GM18520 (cell line): ENCODE data around the gene PDE7B.

Source experiments
- ATAC-seq: cut with Tn5 transposase; IDR thresholded peaks from one replicate; pipeline ENCODE4 v1.9.1; 2021; ENCODE audit not compliant: unreplicated experiment

The PDE7B gene

DNA sequence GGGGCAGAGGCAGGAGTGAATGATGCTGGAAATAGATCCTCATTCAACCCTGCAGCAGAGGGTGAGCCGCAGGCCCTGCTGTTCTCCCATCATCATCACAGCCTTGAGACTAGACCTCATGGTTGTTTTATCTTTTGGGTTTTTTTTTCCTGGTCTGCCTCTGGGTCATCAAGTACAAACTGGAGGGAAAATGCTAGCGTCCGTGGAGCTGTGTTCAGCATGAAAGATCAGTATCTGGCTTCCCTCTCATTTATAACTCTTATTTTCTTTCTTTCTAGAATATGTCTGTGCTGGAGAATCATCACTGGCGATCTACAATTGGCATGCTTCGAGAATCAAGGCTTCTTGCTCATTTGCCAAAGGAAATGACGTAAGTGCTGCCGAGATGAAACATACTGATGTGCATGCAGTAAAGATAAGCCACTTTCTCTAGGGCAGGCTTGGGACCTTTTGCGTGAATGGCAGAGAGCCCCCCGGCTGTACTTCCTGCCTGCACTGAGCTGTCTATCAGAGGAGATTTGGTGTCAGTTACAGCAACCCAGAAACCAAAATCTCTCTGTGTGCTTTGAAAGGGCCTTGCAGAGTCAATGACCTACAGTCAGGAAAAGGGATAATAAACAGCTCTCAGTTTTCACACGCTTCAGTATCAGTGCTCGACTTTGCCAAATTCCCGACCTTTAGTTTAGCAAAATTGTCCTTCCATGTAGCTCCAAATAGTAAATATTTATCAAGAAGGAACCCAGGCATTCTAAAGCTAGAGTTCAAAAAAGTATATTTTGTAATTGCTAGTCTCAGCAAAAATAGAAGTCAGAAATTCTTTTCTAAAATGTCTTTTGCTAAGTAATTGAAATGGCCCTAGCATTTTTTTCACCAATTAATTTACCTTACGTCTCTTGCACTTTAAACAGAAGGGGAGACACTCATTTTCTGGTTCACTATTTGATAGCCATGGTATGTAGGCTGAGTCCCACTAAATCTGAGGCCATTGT is 322.3 kb downstream of the PDE7B start:
- no peak for ATAC-seq

GRCh38 chr6:136174510-136174909 is 323.0 kb downstream of the PDE7B start:
- ATAC-seq = no peak

DNA sequence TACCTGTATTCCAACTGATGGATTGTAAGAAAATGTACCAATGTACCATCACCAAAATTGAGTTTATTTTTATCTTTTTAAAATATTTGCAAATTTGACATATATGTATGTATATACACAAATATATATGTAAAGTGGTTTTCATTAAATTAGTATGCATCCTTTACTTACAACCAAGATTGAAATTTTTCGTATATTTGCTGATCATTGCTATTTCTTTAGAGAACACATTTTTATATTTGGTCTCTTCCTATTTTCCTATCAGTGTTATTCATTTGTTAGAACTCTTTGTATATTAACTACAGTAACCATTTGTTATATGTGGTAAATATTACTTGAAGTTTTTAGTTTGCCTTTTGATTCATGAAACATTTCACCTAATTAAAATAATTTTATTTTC is 324.4 kb downstream of the PDE7B start:
- no peak for ATAC-seq

DNA sequence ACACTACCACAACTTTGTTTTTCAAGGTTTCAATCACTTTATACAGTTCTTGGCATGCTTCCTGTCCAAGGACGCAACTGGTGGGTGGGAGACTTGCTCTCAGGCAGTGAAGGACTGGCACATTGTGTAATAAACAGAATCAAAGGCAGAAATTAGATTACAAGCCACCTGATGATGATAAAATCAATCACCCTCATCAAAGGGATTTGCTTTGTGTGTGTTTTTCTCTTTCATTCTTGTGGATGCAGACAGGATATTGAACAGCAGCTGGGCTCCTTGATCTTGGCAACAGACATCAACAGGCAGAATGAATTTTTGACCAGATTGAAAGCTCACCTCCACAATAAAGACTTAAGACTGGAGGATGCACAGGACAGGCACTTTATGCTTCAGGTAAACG is 327.2 kb downstream of the PDE7B start:
- no peak for ATAC-seq

GRCh38 chr6:136180704-136181511 is 329.4 kb downstream of the PDE7B start:
- ATAC-seq = no peak

DNA sequence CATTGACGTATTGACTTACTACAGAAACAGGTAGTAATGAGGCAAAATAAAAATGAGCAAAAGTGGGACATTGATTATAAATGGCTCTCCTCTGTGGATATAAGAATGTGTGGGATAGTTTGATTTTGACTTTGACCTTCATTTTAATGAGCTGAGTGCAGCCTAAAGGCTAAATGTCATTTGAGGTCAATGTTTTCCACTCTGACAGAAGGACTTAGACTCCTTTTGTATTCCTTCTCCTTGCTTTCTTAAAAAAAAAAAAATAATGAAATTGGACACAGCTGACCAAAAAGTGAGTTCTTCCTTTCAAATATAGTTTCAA is 330.0 kb downstream of the PDE7B start:
- ATAC-seq = no peak

- ATAC-seq = no peak
Observed at GRCh38 chr6:136181861-136182260, 330.4 kb downstream of the PDE7B start.

DNA sequence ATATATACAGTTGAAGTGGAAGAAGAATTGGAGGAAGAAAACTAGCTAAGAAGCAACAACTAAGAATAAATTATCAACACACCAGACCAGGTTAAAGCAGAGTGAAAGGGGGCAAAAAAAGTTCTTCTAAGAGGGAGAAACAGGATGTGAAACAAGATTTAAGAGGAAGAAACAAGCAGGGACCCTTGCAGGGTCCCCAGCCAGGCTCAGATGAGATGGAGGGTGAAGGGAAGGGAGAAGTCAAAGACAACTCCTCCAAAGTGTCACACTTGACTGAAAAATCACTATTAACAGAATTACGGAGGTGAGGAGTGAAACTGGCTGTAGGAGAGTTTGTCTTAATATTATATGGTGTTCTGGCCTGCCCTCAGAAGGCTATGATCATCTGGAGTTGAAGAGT is 333.2 kb downstream of the PDE7B start:
- ATAC-seq = no peak

- ATAC-seq = no peak
Observed at GRCh38 chr6:136186363-136186762, 334.9 kb downstream of the PDE7B start.

GRCh38 chr6:136188486-136188885 is 337.0 kb downstream of the PDE7B start:
- no peak for ATAC-seq

DNA sequence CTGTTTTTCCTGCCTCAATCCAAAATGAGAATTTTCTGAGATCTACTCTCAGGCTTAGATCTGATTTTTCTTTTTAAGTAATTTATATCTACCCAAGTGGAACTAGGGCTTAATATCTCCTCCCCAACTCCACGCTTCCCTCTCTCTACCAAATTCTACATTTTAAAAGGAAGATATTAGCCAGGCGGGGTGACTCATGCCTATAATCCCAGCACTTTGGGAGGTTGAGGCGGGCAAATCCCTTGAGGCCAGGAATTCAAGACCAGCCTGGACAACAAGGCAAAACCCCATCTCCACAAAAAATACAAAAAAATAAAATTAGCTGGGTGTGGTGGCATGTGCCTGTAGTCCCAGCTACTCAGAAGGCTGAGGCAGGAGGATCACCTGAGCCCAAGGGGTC is 337.6 kb downstream of the PDE7B start:
- ATAC-seq = no peak

DNA sequence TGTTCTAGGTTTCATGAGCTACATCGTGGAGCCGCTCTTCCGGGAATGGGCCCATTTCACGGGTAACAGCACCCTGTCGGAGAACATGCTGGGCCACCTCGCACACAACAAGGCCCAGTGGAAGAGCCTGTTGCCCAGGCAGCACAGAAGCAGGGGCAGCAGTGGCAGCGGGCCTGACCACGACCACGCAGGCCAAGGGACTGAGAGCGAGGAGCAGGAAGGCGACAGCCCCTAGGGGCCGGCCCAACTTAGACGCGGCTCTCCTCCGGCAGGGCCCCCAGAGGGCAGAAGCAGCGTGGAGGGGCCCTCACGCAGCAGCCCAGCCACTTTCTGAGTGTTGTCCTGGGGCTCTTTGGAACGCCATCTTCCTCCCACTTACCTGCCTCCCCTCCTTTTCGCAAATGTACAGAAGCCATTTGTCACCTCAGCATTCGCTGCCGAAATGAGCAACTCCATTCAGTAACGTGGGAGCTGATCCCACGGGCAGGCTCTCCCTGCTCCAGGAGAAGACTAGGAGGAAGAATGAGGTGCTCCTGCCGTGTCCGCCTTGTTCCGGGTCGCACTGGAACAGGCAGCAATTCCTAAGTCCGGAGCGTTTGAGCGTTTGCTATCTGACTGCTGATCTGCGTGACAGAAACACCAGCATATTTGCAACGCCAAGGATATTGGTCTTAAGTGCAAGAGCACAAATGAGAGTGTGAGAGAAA is 340.3 kb downstream of the PDE7B start:
- no peak for ATAC-seq

- no peak for ATAC-seq
Observed at GRCh38 chr6:136192902-136193301, 341.4 kb downstream of the PDE7B start.

- no peak for ATAC-seq
Observed at GRCh38 chr6:136201732-136202131, 350.2 kb downstream of the PDE7B start.

DNA sequence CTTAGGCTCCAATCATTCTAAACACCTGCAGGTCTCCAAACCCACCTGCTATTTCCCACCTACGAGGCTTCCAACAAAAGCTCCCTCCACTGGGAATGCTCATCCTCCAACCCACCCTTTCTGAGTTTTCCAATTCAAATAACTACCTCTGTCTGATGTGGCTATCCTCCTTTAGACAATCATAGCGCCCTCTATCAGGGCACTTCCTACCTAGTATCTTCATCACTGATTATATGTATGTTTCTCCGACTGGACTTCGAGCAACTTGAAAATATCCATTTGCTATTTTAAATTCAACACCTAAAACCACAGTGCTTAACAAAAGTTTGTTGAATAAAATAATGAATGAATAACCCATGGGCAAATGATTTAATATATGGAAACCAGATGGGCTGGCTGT is 357.3 kb downstream of the PDE7B start:
- no peak for ATAC-seq

GRCh38 chr6:136209496-136209895 is 358.0 kb downstream of the PDE7B start:
- ATAC-seq = no peak

DNA sequence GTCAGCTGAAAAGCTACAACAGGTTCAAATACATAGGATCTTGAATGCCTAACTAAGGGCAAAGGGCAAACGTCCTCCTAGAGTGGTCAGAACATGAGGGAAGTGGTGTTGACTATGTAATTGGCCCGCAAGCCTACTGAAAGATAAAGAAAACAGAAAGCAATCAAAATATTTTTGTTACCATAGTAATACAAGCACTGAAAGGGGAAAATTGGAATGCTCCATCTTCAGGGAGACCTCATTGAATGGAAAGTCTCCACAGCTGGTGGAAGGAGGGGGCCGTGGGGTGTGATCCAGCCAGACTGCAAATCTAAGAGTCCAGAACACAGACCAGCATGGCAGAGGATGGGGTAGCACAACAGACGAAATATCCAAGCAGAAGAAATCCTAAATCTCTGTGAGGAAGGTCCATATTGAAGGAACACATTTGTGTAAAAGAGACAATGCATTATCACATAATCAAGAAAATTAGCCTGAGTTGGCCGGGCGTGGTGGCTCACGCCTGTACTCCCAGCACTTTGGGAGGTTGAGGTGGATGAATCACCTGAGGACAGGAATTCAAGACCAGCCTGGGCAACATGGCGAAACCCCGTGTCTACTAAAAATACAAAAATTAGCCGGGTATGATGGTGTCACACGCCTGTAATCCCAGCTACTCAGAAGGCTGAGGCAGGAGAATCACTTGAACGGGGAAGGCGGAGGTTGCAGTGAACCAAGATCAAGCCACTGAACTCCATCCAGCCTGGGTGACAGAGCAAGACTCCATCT is 359.1 kb downstream of the PDE7B start:
- no peak for ATAC-seq

GRCh38 chr6:136212608-136213007 is 361.1 kb downstream of the PDE7B start:
- ATAC-seq = no peak

GRCh38 chr6:136213012-136213539 is 361.6 kb downstream of the PDE7B start:
- no peak for ATAC-seq

DNA sequence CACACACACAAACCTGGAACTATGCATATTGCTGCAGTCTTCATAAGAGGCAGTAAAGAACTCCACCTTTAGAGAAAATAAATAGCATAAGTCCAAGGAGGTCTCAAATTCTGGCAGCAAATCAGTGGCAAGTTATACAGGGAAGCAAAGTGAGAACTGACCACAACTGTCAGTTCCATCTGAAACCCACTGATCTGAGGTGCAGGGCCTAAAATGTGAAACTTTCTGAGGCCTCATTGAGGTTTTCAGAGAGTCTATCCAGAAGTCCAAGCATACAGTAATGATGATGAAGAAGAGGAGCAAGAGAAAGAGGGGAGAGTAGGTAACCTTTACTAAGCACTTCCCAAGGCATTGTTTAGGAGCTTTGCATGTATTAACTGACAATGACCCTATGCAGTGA is 362.4 kb downstream of the PDE7B start:
- no peak for ATAC-seq
